Gastroesophageal sphincter (tissue), 3 donors: ENCODE results near the gene HRH3.

ENCODE experiments used
- EP300 ChIP-seq: sonication (generic); formaldehyde crosslinking; IDR thresholded peaks from one replicate; pipeline ENCODE4 v1.6.1; 2017; ENCODE audit warnings: antibody characterized with exemption, mild to moderate bottlenecking
- POLR2A ChIP-seq, 2 donors: fragments of 450-650 bp; IDR thresholded peaks; one replicate each; pipeline ENCODE4 v1.6.1; 2017; ENCODE audit warnings: antibody characterized with exemption in 2 of 2, mild to moderate bottlenecking in 2 of 2, moderate library complexity in 1 of 2
- POLR2AphosphoS5 ChIP-seq: sonication (generic); formaldehyde crosslinking; IDR thresholded peaks from one replicate; pipeline ENCODE4 v1.6.1; 2017; ENCODE audit warnings: antibody characterized with exemption
- TF ChIP-seq, protein P1 (sequence below), 4 experiments: fragments of 200-600 bp in 2 of 4; fragments of 450-650 bp in 2 of 4; sonication (generic) in 1 of 4; IDR thresholded peaks; one replicate each; pipeline ENCODE4 v1.5.1; 2017 to 2019; ENCODE audit warnings: antibody characterized with exemption in 4 of 4, mild to moderate bottlenecking in 2 of 4, moderate library complexity in 2 of 4

DNA sequence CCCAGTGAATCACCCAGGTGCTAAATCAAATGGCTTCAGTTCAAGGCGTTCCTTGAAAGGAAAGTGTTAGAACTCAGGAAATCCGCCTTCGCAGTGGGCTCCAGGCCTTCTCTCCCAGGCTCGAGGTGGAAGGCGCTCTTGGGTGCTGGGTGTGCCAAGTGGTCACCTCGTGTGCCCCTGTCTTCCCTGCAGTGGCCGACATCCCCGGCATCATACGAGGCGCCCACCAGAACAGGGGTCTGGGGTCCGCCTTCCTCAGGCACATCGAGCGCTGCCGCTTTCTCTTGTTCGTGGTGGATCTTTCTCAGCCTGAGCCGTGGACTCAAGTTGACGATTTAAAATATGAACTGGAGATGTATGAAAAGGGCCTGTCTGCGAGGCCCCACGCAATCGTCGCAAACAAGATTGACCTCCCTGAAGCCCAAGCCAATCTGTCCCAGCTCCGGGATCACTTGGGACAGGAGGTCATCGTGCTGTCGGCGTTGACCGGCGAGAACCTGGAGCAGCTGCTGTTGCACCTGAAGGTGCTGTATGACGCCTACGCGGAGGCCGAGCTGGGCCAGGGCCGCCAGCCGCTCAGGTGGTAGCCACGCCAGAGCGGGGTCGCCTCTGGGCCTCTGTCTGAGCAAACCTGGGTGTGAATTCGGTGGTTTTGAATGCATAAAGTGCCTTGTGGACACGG is 19.4 kb downstream of the HRH3 start:
- TF ChIP-seq POLR2AphosphoS5 = no peak
- TF ChIP-seq POLR2A (IDR thresholded peaks at IDR 0.05) = no peak
- TF ChIP-seq, protein P1, sequence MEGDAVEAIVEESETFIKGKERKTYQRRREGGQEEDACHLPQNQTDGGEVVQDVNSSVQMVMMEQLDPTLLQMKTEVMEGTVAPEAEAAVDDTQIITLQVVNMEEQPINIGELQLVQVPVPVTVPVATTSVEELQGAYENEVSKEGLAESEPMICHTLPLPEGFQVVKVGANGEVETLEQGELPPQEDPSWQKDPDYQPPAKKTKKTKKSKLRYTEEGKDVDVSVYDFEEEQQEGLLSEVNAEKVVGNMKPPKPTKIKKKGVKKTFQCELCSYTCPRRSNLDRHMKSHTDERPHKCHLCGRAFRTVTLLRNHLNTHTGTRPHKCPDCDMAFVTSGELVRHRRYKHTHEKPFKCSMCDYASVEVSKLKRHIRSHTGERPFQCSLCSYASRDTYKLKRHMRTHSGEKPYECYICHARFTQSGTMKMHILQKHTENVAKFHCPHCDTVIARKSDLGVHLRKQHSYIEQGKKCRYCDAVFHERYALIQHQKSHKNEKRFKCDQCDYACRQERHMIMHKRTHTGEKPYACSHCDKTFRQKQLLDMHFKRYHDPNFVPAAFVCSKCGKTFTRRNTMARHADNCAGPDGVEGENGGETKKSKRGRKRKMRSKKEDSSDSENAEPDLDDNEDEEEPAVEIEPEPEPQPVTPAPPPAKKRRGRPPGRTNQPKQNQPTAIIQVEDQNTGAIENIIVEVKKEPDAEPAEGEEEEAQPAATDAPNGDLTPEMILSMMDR (IDR thresholded peaks at IDR 0.05) = no peak
- no peak for TF ChIP-seq EP300
